Keratinocyte (primary cell): ENCODE results near the gene GADD45B. TPM values are rescaled to one million over a fixed set of nuclear protein-coding genes. Genes with fewer than 3 reads are reported as not detected.

Source experiments
- DNase-seq: peaks from one replicate; pipeline ENCODE4 v3.0.0-alpha.2; 2011; ENCODE audit warnings: low read depth, missing footprints, low spot score
- FAIRE-seq: peaks from 2 replicates; lab custom pipeline; 2011; peaks lifted over from hg19 to GRCh38; lab: Jason Lieb, UNC
- H2AFZ ChIP-seq: 2 replicates; pipeline ENCODE4 v1.6.0; 2012; ENCODE audit warnings: low read length, control low read depth, inconsistent platforms; ENCODE audit not compliant: control insufficient read depth
- H3K27ac ChIP-seq: 2 replicates; pipeline ENCODE4 v1.5.1; 2011; ENCODE audit warnings: low read length; ENCODE audit not compliant: control insufficient read depth, insufficient read depth
- H3K27me3 ChIP-seq: 3 replicates; pipeline ENCODE4 v1.6.0; 2011; ENCODE audit warnings: low read length; ENCODE audit not compliant: control insufficient read depth, insufficient read depth; ENCODE audit errors: extremely low read depth
- H3K36me3 ChIP-seq, 2 experiments: 2 replicates in 1 of 2; 3 replicates in 1 of 2; pipeline ENCODE4 v1.5.1; 2011; ENCODE audit warnings: low read length in 2 of 2, mild to moderate bottlenecking in 1 of 2; ENCODE audit not compliant: control insufficient read depth in 2 of 2, insufficient read depth in 2 of 2; ENCODE audit errors: extremely low read depth in 1 of 2
- H3K4me1 ChIP-seq: 3 replicates; pipeline ENCODE4 v1.5.1; 2011; ENCODE audit warnings: low read length; ENCODE audit not compliant: control insufficient read depth, insufficient read depth; ENCODE audit errors: extremely low read depth
- H3K4me2 ChIP-seq: 3 replicates; pipeline ENCODE4 v1.6.0; 2011; ENCODE audit warnings: low read depth, low read length; ENCODE audit not compliant: control insufficient read depth, insufficient read depth; ENCODE audit errors: extremely low read depth
- H3K4me3 ChIP-seq, 3 experiments: fragments of 200-600 bp in 1 of 3; sonication (generic) in 1 of 3; 2 replicates in 2 of 3; 3 replicates in 1 of 3; pipeline ENCODE4 v1.5.1; 2011 to 2016; ENCODE audit warnings: low read length in 3 of 3, mild to moderate bottlenecking in 3 of 3, control low read depth in 2 of 3, inconsistent platforms in 1 of 3, low read depth in 1 of 3, mixed read lengths in 1 of 3, mixed run types in 1 of 3, moderate library complexity in 1 of 3; ENCODE audit not compliant: control insufficient read depth in 2 of 3, insufficient read depth in 2 of 3; ENCODE audit errors: extremely low read depth in 1 of 3
- H3K79me2 ChIP-seq: 2 replicates; pipeline ENCODE4 v1.6.0; 2012; ENCODE audit warnings: low read length; ENCODE audit not compliant: control insufficient read depth, insufficient read depth
- H3K9ac ChIP-seq: 3 replicates; pipeline ENCODE4 v1.6.0; 2011; ENCODE audit warnings: low read length; ENCODE audit not compliant: control insufficient read depth, insufficient read depth; ENCODE audit errors: extremely low read depth
- H3K9me1 ChIP-seq: 3 replicates; pipeline ENCODE4 v1.6.0; 2011; ENCODE audit warnings: low read length; ENCODE audit not compliant: control insufficient read depth, insufficient read depth; ENCODE audit errors: extremely low read depth
- H3K9me3 ChIP-seq: 2 replicates; pipeline ENCODE4 v1.5.1; 2012; ENCODE audit warnings: low read depth, low read length; ENCODE audit not compliant: control insufficient read depth
- H4K20me1 ChIP-seq: 3 replicates; pipeline ENCODE4 v1.6.0; 2011; ENCODE audit warnings: low read length; ENCODE audit not compliant: control insufficient read depth, insufficient read depth; ENCODE audit errors: extremely low read depth
- EZH2 ChIP-seq: IDR thresholded peaks from one replicate; pipeline ENCODE4 v1.6.1; 2012; ENCODE audit warnings: inconsistent platforms, mild to moderate bottlenecking, low read length, moderate library complexity
- dilution Hi-C: fragments of 300-500 bp; cut with MboI; formaldehyde crosslinking; loops from one replicate; pipeline ENCODE4 v1.7.0; 2020; ENCODE audit warnings: low sequenced_read_pairs; ENCODE audit not compliant: extremely low pct_ligation_motif_present
- polyA plus RNA-seq, 5 experiments: library from polyadenylated mRNA; depleted of rRNA in 3 of 5; stranded (reverse) in 3 of 5; stranded (forward) in 1 of 5; unstranded in 1 of 5; fragments of >200 nt; gene quantifications; 1 replicate in 1 of 5; 2 replicates in 3 of 5; 3 replicates in 1 of 5; pipeline versions ENCODE4 v1.2.1 to v1.2.3, GENCODE V29; 2011 to 2012; ENCODE audit warnings: missing spikeins in 2 of 5, low read depth in 1 of 5, low replicate concordance in 1 of 5
- TF ChIP-seq, protein P1 (sequence below), 3 experiments: IDR thresholded peaks in 1 of 3; conservative IDR thresholded peaks in 1 of 3; optimal IDR thresholded peaks in 1 of 3; 2 replicates in 2 of 3; 3 replicates in 1 of 3; pipeline versions ENCODE3 to v1.5.1; 2011; ENCODE audit warnings: low read length in 3 of 3, mild to moderate bottlenecking in 3 of 3, moderate library complexity in 2 of 3, control low read depth in 1 of 3, inconsistent platforms in 1 of 3; ENCODE audit not compliant: insufficient read depth in 2 of 3; ENCODE audit errors: extremely low read depth in 1 of 3

GADD45B gene
- polyA plus RNA-seq, 1 donor (not counting 4 experiments of a cell fraction or from before 2014, with no cell fraction given): 20.6 TPM

- Histone ChIP-seq H3K9me3 (peaks cover 8% of the 10 kb centered on the region), H3K4me2 (no peak overlapping the region), H3K9me1 (no peaks in the 10 kb centered on the region), H3K79me2 (no peaks in the 10 kb centered on the region), H3K4me1 (peaks cover 16% of the 10 kb centered on the region), H3K4me3 (no peak overlapping the region), H4K20me1 (peaks cover 7% of the 10 kb centered on the region), H2AFZ (no peak overlapping the region), H3K27ac (no peak overlapping the region), H3K27me3 (peaks cover 16% of the 10 kb centered on the region), H3K36me3 (no peaks in the 10 kb centered on the region), H3K9ac (no peak overlapping the region)
- FAIRE-seq (no peak), DNase-seq (no peak)
- dilution Hi-C loops: no loop called here
- TF ChIP-seq, protein P1, sequence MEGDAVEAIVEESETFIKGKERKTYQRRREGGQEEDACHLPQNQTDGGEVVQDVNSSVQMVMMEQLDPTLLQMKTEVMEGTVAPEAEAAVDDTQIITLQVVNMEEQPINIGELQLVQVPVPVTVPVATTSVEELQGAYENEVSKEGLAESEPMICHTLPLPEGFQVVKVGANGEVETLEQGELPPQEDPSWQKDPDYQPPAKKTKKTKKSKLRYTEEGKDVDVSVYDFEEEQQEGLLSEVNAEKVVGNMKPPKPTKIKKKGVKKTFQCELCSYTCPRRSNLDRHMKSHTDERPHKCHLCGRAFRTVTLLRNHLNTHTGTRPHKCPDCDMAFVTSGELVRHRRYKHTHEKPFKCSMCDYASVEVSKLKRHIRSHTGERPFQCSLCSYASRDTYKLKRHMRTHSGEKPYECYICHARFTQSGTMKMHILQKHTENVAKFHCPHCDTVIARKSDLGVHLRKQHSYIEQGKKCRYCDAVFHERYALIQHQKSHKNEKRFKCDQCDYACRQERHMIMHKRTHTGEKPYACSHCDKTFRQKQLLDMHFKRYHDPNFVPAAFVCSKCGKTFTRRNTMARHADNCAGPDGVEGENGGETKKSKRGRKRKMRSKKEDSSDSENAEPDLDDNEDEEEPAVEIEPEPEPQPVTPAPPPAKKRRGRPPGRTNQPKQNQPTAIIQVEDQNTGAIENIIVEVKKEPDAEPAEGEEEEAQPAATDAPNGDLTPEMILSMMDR (optimal IDR thresholded peaks at IDR 0.05 in 1 of 3, IDR thresholded peaks at IDR 0.05 in 1 of 3, conservative IDR thresholded peaks at IDR 0.05 in 1 of 3; ENCODE audit: extremely low read depth in 1 of 3, insufficient read depth in 2 of 3, low read length in 3 of 3): no peak
- TF ChIP-seq EZH2: no peak
These were observed 11.2 kb downstream of the GADD45B start for GRCh38 chr19:2487090-2487489.

- FAIRE-seq (no peak), DNase-seq (no peak)
- Histone ChIP-seq H3K9ac (no peak overlapping the region), H3K27ac (no peak overlapping the region), H2AFZ (no peak overlapping the region), H3K79me2 (no peaks in the 10 kb centered on the region), H3K27me3 (peaks cover 16% of the 10 kb centered on the region), H3K4me1 (peaks cover 17% of the 10 kb centered on the region), H3K36me3 (no peaks in the 10 kb centered on the region), H4K20me1 (peaks cover 7% of the 10 kb centered on the region), H3K9me1 (no peaks in the 10 kb centered on the region), H3K4me3 (no peak overlapping the region), H3K9me3 (peaks cover 3% of the 10 kb centered on the region), H3K4me2 (no peak overlapping the region)
- TF ChIP-seq EZH2: no peak
- TF ChIP-seq, protein P1 (optimal IDR thresholded peaks at IDR 0.05 in 1 of 3, IDR thresholded peaks at IDR 0.05 in 1 of 3, conservative IDR thresholded peaks at IDR 0.05 in 1 of 3; ENCODE audit: extremely low read depth in 1 of 3, insufficient read depth in 2 of 3, low read length in 3 of 3): no peak
- dilution Hi-C loops: no loop called here
These were observed 11.9 kb downstream of the GADD45B start for GRCh38 chr19:2487842-2488241.
